Neuronal stem cell (in vitro differentiated cells): ENCODE results near the gene NOP14.

Experiments
- DNase-seq: peaks from one replicate; pipeline ENCODE4 v3.0.0-alpha.2; 2013; ENCODE audit warnings: low spot score
- H2AFZ ChIP-seq: one replicate; pipeline ENCODE4 v1.6.1; 2013; ENCODE audit warnings: mild to moderate bottlenecking, low read length, inconsistent platforms
- H2AK5ac ChIP-seq: 2 replicates; pipeline ENCODE4 v1.6.1; 2013; ENCODE audit warnings: low read depth, mild to moderate bottlenecking, inconsistent platforms, low read length, moderate library complexity, mixed read lengths
- H2BK120ac ChIP-seq: 2 replicates; pipeline ENCODE4 v1.6.1; 2013; ENCODE audit warnings: low read depth, mild to moderate bottlenecking, inconsistent platforms, low read length, moderate library complexity, mixed read lengths
- H2BK12ac ChIP-seq: one replicate; pipeline ENCODE4 v1.6.1; 2013; ENCODE audit warnings: low read length, inconsistent platforms
- H2BK15ac ChIP-seq: 2 replicates; pipeline ENCODE4 v1.6.1; 2013; ENCODE audit warnings: mild to moderate bottlenecking, low read length, inconsistent platforms, mixed read lengths
- H2BK5ac ChIP-seq: one replicate; pipeline ENCODE4 v1.6.1; 2013; ENCODE audit warnings: inconsistent platforms, mild to moderate bottlenecking, low read length, moderate library complexity
- H3K14ac ChIP-seq: one replicate; pipeline ENCODE4 v1.6.1; 2013; ENCODE audit warnings: low read length, inconsistent platforms
- H3K18ac ChIP-seq: 2 replicates; pipeline ENCODE4 v1.6.1; 2013; ENCODE audit warnings: low read length, inconsistent platforms
- H3K23ac ChIP-seq: 2 replicates; pipeline ENCODE4 v1.6.1; 2013; ENCODE audit warnings: low read depth, mild to moderate bottlenecking, mixed read lengths, low read length, inconsistent platforms; ENCODE audit not compliant: poor library complexity
- H3K27ac ChIP-seq: replicated peaks from 3 replicates; pipeline ENCODE4 v1.5.1; 2013; ENCODE audit warnings: low read length, inconsistent platforms
- H3K27me3 ChIP-seq, 3 experiments: 2 replicates each; pipeline ENCODE4 v1.6.1; 2013; ENCODE audit warnings: low read length in 3 of 3, mild to moderate bottlenecking in 2 of 3, inconsistent platforms in 1 of 3, low read depth in 1 of 3, mixed read lengths in 1 of 3, moderate library complexity in 1 of 3; ENCODE audit not compliant: control insufficient read depth in 3 of 3, insufficient read depth in 3 of 3
- H3K36me3 ChIP-seq, 2 donors: replicated peaks in 1 of 2; 2 replicates each; pipeline ENCODE4 v1.6.1; 2013; ENCODE audit warnings: low read length in 2 of 2; ENCODE audit not compliant: control insufficient read depth in 2 of 2, insufficient read depth in 2 of 2
- H3K4ac ChIP-seq: 2 replicates; pipeline ENCODE4 v1.6.1; 2013; ENCODE audit warnings: inconsistent platforms, mild to moderate bottlenecking, low read length, moderate library complexity
- H3K4me1 ChIP-seq, 2 donors: 1 replicate in 1 of 2; 2 replicates in 1 of 2; pipeline ENCODE4 v1.6.1; 2013; ENCODE audit warnings: low read length in 2 of 2, low read depth in 1 of 2; ENCODE audit not compliant: control insufficient read depth in 2 of 2, insufficient read depth in 1 of 2
- H3K4me2 ChIP-seq: one replicate; pipeline ENCODE4 v1.6.1; 2013; ENCODE audit warnings: mild to moderate bottlenecking, low read length, inconsistent platforms; ENCODE audit not compliant: insufficient read depth, poor library complexity, severe bottlenecking
- H3K4me3 ChIP-seq, 2 donors: 2 replicates each; pipeline ENCODE4 v1.5.1; 2013; ENCODE audit warnings: low read length in 2 of 2, mild to moderate bottlenecking in 2 of 2, inconsistent platforms in 1 of 2, moderate library complexity in 1 of 2
- H3K79me1 ChIP-seq: one replicate; pipeline ENCODE4 v1.6.1; 2013; ENCODE audit warnings: low read depth, mild to moderate bottlenecking, inconsistent platforms, low read length, moderate library complexity
- H3K9ac ChIP-seq: one replicate; pipeline ENCODE4 v1.6.1; 2013; ENCODE audit warnings: mild to moderate bottlenecking, low read depth, low read length, inconsistent platforms; ENCODE audit not compliant: poor library complexity
- H3K9me3 ChIP-seq, 2 donors: replicated peaks in 1 of 2; 2 replicates each; pipeline versions ENCODE3 to v1.6.1; 2013; ENCODE audit warnings: low read length in 2 of 2, mild to moderate bottlenecking in 2 of 2, inconsistent platforms in 1 of 2, low read depth in 1 of 2, mixed read lengths in 1 of 2, moderate library complexity in 1 of 2; ENCODE audit not compliant: control insufficient read depth in 2 of 2, insufficient read depth in 1 of 2
- H4K8ac ChIP-seq: one replicate; pipeline ENCODE4 v1.6.1; 2013; ENCODE audit warnings: low read depth, mild to moderate bottlenecking, inconsistent platforms, low read length, moderate library complexity
- H4K91ac ChIP-seq: one replicate; pipeline ENCODE4 v1.6.1; 2013; ENCODE audit warnings: low read length, low read depth, mild to moderate bottlenecking, inconsistent platforms; ENCODE audit not compliant: poor library complexity
- WGBS, 2 donors: extraction: QIAGEN DNeasy Blood & Tissue Kit; methylation state at CpG; one replicate each; pipeline ENCODE4 v1.1.7; 2013; ENCODE audit warnings: missing lambda C conversion rate in 2 of 2, mixed read lengths in 1 of 2; ENCODE audit not compliant: insufficient read length in 2 of 2, insufficient replicate concordance in 1 of 2; ENCODE audit errors: extremely low coverage in 2 of 2; 5-methylcytosine and 5-hydroxymethylcytosine counted together

NOP14 gene

DNA sequence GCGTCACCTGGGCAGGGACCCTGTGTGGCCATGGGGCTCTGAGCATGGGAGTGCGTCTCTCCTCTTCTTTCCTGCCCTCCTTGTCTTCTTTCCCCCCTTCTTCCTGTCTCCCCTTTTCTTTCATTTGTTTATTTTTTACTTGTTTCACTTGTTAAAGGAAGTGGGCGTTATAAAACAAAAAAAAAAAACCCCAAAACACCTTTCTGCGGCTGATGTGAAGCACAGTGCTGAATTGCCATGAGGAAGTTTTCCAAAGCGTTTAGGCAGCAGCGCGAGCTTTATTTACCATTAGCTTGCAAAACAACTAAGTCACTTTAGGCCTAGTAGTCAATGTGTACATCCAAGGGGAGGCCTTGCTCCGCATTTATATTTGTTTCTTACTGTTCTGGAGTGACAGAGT, 57.0 kb downstream of the NOP14 start:
- DNase-seq = no peak
- H3K27ac ChIP-seq = no peak overlapping the region
- H3K14ac ChIP-seq = no peak overlapping the region
- H3K23ac ChIP-seq = no peak overlapping the region
- H3K4me2 ChIP-seq = no peak overlapping the region
- H3K18ac ChIP-seq = no peak overlapping the region
- no peak overlapping the region for H2AFZ ChIP-seq
- H3K9ac ChIP-seq = no peak overlapping the region
- H3K79me1 ChIP-seq = no peaks in the 10 kb centered on the region
- no peaks in the 10 kb centered on the region for H3K27me3 ChIP-seq
- H4K8ac ChIP-seq = no peak overlapping the region
- H3K36me3 ChIP-seq = peaks cover 52 to 97% of the 10 kb centered on the region in 2 donors
- H2BK12ac ChIP-seq = no peak overlapping the region
- no peak overlapping the region for H2AK5ac ChIP-seq
- H2BK15ac ChIP-seq = no peak overlapping the region
- no peak overlapping the region for H2BK5ac ChIP-seq
- H4K91ac ChIP-seq = no peak overlapping the region
- H3K9me3 ChIP-seq = peaks cover 0 to 2% of the 10 kb centered on the region in 2 donors
- no peak overlapping the region for H3K4me3 ChIP-seq
- no peak overlapping the region for H3K4ac ChIP-seq
- no peak overlapping the region for H2BK120ac ChIP-seq
- no CpG with 5 or more reads among the region's 8 CpGs for WGBS, 2 donors
- no peaks in the 10 kb centered on the region for H3K4me1 ChIP-seq

DNA sequence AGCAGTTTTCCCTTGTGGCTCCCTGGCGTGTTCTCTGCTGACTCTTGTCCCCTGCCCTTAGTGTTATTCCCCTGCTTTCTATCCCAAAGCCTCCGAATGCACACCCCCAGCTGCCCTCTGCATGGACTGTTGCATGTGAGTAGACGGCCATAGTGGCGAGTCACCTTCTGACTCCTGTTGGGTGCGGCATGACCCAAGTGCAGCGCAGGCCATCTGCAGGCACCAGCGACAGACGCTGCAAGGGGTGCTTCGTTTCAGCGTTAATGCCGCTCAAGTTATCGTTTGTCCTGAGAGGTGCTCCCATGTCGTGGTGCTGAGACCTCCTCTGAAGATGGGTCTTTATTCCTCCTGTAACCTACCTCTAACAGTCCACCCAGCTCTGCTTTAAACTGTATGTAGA, 57.7 kb downstream of the NOP14 start:
- Histone ChIP-seq H3K4me3 (no peak overlapping the region), H4K91ac (no peak overlapping the region), H3K14ac (no peak overlapping the region), H3K4ac (no peak overlapping the region), H3K36me3 (peaks cover 52 to 97% of the 10 kb centered on the region in 2 donors), H2BK12ac (no peak overlapping the region), H3K23ac (no peak overlapping the region), H3K27me3 (no peaks in the 10 kb centered on the region), H3K27ac (no peak overlapping the region), H2BK5ac (no peak overlapping the region), H2AK5ac (no peak overlapping the region), H3K4me2 (no peak overlapping the region), H3K18ac (no peak overlapping the region), H3K4me1 (no peaks in the 10 kb centered on the region), H2BK15ac (no peak overlapping the region), H2BK120ac (no peak overlapping the region), H4K8ac (no peak overlapping the region), H3K79me1 (no peaks in the 10 kb centered on the region), H3K9ac (no peak overlapping the region), H3K9me3 (peaks cover 0 to 2% of the 10 kb centered on the region in 2 donors), H2AFZ (no peak overlapping the region)
- no CpG with 5 or more reads among the region's 13 CpGs for WGBS, 2 donors
- no peak for DNase-seq

DNA sequence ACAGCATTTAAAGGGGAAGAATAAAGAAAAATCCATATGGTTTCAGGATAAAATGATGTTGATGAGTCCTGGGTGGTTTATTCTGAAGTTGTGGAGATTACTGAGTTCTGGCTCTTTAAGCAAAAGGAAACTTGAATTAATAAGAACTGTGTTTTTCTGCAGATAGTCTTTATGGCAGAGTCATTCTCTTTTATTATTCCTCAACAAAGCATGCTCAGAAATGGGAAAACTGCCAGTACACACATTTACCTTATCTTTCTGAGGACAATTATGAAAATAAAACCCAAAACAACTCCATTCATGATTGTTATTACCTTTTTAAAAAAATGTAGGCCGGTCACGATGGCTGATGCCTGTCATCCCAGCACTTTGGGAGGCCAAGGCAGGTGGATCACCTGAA, 61.1 kb downstream of the NOP14 start:
- Histone ChIP-seq H3K4me3 (no peak overlapping the region), H3K79me1 (no peaks in the 10 kb centered on the region), H3K9me3 (no peaks in the 10 kb centered on the region), H2BK12ac (no peak overlapping the region), H3K9ac (no peak overlapping the region), H3K18ac (no peak overlapping the region), H3K4me2 (no peak overlapping the region), H3K27me3 (no peaks in the 10 kb centered on the region), H3K14ac (no peak overlapping the region), H3K4ac (no peak overlapping the region), H2AFZ (no peak overlapping the region), H2AK5ac (no peak overlapping the region), H3K36me3 (peaks cover 55 to 95% of the 10 kb centered on the region in 2 donors), H4K8ac (no peak overlapping the region), H3K4me1 (no peaks in the 10 kb centered on the region), H3K27ac (no peak overlapping the region), H2BK5ac (no peak overlapping the region), H2BK120ac (no peak overlapping the region), H2BK15ac (no peak overlapping the region), H3K23ac (no peak overlapping the region), H4K91ac (no peak overlapping the region)
- no peak for DNase-seq
- WGBS, 2 donors = no CpG with 5 or more reads among the region's 2 CpGs

DNA sequence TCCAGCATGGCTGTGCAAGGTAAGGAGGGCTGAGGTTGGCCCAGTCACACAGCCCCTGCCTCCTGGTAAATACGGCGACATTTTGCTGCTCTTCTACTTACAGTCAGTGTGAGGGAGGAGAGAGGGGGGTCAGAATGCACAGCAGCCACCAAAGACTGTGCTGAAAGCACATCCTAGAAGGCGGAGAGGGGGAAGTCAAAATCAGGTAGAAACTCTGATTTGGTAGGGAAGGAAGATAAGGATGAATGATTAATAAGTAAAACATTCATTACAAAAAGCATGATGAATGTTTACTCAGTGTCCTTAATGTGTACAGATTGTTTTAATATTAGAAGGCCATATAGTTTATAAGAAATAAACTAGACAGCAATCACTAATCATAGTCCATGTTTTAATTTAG, 62.0 kb downstream of the NOP14 start:
- peak overlapping the region; percentile 63 for H3K9ac ChIP-seq
- WGBS, 2 donors = no CpG with 5 or more reads among the region's 3 CpGs

More for the DNA sequence above, 62.0 kb downstream of the NOP14 start:
- Histone ChIP-seq H3K27me3 (no peaks in the 10 kb centered on the region), H3K14ac (no peak overlapping the region), H2BK12ac (no peak overlapping the region), H2BK15ac (no peak overlapping the region), H3K4me1 (no peaks in the 10 kb centered on the region), H2BK5ac (no peak overlapping the region), H3K9me3 (no peaks in the 10 kb centered on the region), H3K4me3 (peak overlapping the region in 1 of 2 donors; percentile 32), H4K91ac (no peak overlapping the region), H3K36me3 (peaks cover 57 to 95% of the 10 kb centered on the region in 2 donors), H3K79me1 (no peaks in the 10 kb centered on the region), H3K23ac (no peak overlapping the region), H2AK5ac (no peak overlapping the region), H3K27ac (no peak overlapping the region), H3K4me2 (no peak overlapping the region), H2BK120ac (no peak overlapping the region), H2AFZ (no peak overlapping the region), H4K8ac (no peak overlapping the region), H3K4ac (no peak overlapping the region), H3K18ac (no peak overlapping the region)
- no peak for DNase-seq
